Adrenal gland (tissue), 12 donors: ENCODE results near the gene CCNI2. TPM values are rescaled to one million over a fixed set of nuclear protein-coding genes. Genes with fewer than 3 reads are reported as not detected.
A peak's percentile ranks its signal among the peaks of the same experiment; 100 is the strongest.

Experiments
- DNase-seq, 7 donors: peaks; one replicate each; pipeline ENCODE4 v3.0.0-alpha.2; 2019 to 2020
- H3K27ac ChIP-seq, 5 donors: fragments of 200-600 bp; sonication (generic) in 4 of 5; 1 replicate in 3 of 5; 2 replicates in 2 of 5; pipeline versions ENCODE4 v1.5.1 to v1.8.0; 2016 to 2020; ENCODE audit warnings: mild to moderate bottlenecking in 1 of 5
- H3K27me3 ChIP-seq: fragments of 200-600 bp; 2 replicates; pipeline ENCODE4 v1.8.0; 2021
- H3K36me3 ChIP-seq, 2 donors: fragments of 200-600 bp; replicated peaks in 1 of 2; 1 replicate in 1 of 2; 2 replicates in 1 of 2; pipeline versions ENCODE4 v1.5.1 to v1.8.0; 2018 to 2022
- H3K4me1 ChIP-seq, 2 donors: fragments of 200-600 bp; replicated peaks in 1 of 2; 1 replicate in 1 of 2; 2 replicates in 1 of 2; pipeline versions ENCODE4 v1.5.1 to v1.8.0; 2018 to 2021
- H3K4me3 ChIP-seq, 4 donors: fragments of 200-600 bp; sonication (generic) in 3 of 4; one replicate each; pipeline ENCODE4 v1.5.1; 2016 to 2018
- H3K9me3 ChIP-seq, 3 donors: fragments of 200-600 bp; sonication (generic) in 1 of 3; replicated peaks in 1 of 3; 1 replicate in 2 of 3; 2 replicates in 1 of 3; pipeline versions ENCODE4 v1.5.1 to v1.8.0; 2016 to 2021
- POLR2A ChIP-seq, 2 donors: fragments of 450-650 bp; IDR thresholded peaks; one replicate each; pipeline ENCODE4 v1.6.1; 2017; ENCODE audit warnings: antibody characterized with exemption in 2 of 2, mild to moderate bottlenecking in 2 of 2, moderate library complexity in 1 of 2
- WGBS, 4 donors: extraction: QIAGEN DNeasy Blood & Tissue Kit in 2 of 4; methylation state at CpG; one replicate each; pipeline versions ENCODE4 v1.1.5 to v1.1.7; 2013 to 2017; 5-methylcytosine and 5-hydroxymethylcytosine counted together
- intact Hi-C, 2 donors: fragments of 100-400 bp; cut with DNase I; formaldehyde crosslinking; loops; one replicate each; pipeline versions ENCODE4 v1.14.1 to v1.15.0; 2022 to 2023
- polyA plus RNA-seq, 3 donors: library from polyadenylated mRNA; stranded (reverse); fragments of 200-250 nt in 2 of 3; fragments of 350-450 nt in 1 of 3; fragmentation: Illumina TruSeq in 1 of 3; extraction: RNeasy Lipid Tissue Mini Kit (QIAGEN cat#74804) in 1 of 3; gene quantifications; one replicate each; pipeline ENCODE4 v1.2.3, GENCODE V29; 2013 to 2014
- total RNA-seq, 9 donors: library from RNA; depleted of rRNA in 4 of 9; stranded (reverse); fragments of >200 nt in 4 of 9; fragments of 120-200 nt in 1 of 9; fragmentation: NEBNext Ultra II Directional in 1 of 9; extraction: Animal tissue kit (Norgen Biotek cat#: 25700) in 1 of 9; gene quantifications; one replicate each; pipeline versions ENCODE4 v1.1.0 to v1.2.4, GENCODE V29; 2013 to 2023
- TF ChIP-seq, protein P1 (sequence below), 6 experiments: fragments of 450-650 bp in 4 of 6; fragments of 200-600 bp in 2 of 6; sonication (generic) in 1 of 6; IDR thresholded peaks; 1 replicate in 5 of 6; 2 replicates in 1 of 6; pipeline versions ENCODE4 v1.5.1 to v1.8.0; 2016 to 2021; ENCODE audit warnings: antibody characterized with exemption in 6 of 6, mild to moderate bottlenecking in 2 of 6, moderate library complexity in 1 of 6
- donor health status: healthy with polysubstance abuse.
- donor health status: Bipolar disorder and iron deficiency.
- donor health status: DM: yes; HTN: yes; CAD: no.
- donor health status: DM: no; HTN: no; CAD: no.
- donor health status: DM: no; HTN: no; CAD: no.
- donor health status: DM: yes; HTN: yes; CAD: no.

CCNI2 gene
- total and polyA plus RNA-seq, 12 donors = 0.08 to 0.40 (median 0.20) TPM; not detected in 5

DNA sequence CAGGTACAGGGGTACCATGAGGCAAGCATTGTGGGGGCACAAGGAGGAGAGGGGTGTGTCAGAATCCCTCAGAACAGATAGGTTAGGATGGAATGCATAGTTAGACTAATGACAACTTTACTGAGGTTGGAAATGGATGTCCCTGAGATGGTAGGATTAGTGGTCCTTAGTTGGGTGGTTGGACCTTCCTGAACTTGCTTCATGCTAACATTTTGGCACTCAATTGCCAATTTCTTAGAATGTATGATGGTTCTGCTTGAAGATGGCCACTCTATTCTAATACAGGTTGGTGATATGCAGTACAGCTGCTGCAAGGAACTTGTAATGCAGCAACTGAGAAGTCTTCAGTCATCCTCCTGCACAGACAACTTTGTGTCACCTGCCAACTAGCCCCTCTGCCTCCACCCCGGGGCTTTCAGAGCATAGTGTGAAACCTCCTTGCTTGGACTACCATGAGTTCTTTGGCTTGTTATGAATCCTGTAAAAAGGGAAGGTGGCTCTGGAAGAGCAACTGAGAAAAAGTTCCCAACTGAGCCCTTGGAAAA is 5.4 kb downstream of the CCNI2 start:
- Histone ChIP-seq H3K4me1 (peaks cover 0 to 5% of the 10 kb centered on the region in 2 donors), H3K4me3 (no peak overlapping the region), H3K9me3 (no peaks in the 10 kb centered on the region), H3K27me3 (no peaks in the 10 kb centered on the region), H3K27ac (no peak overlapping the region), H3K36me3 (peaks cover 0 to 1% of the 10 kb centered on the region in 2 donors)
- 82 to 97% (median 88%) methylated on average over 1 of the region's 1 CpG for WGBS, 4 donors
- peak in 1 of 7 donors; percentile 18 for DNase-seq
- TF ChIP-seq POLR2A (IDR thresholded peaks at IDR 0.05) = no peak
- intact Hi-C loops = no loop called here

DNA sequence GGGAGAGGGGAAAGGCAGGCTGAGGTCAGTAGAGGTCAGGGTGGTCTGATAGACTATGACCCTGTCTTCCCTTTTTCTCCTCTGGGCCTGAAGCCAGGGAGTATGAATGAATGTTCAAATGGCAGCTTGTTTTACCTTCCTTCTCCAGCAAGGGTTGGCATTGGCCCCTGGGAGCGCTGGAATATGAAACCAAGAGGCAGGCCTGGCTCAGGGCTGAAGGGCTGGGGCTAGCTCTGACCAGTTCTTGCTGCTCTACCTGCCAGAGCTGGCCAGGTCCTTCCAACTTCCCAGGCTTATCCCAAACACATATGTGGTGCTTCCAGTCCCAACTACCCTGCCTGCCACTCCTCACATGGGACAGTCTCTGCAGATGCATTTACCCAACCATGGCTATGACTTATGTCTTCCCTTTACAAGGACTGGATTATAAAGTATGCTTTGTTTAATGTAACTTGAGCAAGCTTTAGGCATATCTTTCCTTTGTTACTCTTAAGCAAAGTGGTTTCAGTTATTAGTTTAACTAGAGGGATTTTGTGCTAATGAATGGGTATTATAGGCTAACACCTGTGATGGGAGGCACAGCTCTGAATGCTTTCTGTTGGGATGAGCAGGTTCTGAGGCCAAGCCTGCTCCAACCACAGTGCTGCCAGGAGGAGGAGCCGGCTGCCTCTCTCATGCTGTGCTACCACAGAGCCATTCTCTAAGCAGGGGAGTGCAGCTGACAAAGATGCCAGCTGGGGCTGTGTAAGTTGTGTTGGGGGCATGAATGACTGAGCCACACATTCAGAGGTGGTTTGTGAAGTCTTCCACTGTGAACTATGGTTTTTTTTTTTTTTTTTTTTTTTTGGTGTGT is 6.1 kb downstream of the CCNI2 start:
- no peaks in the 10 kb centered on the region for H3K9me3 ChIP-seq
- 63 to 92% (median 76%) methylated on average over 2 of the region's 2 CpGs for WGBS, 4 donors
- H3K36me3 ChIP-seq = peaks cover 0 to 8% of the 10 kb centered on the region in 2 donors
- H3K27ac ChIP-seq = no peak overlapping the region
- H3K27me3 ChIP-seq = no peaks in the 10 kb centered on the region
- intact Hi-C loops = no loop called here
- TF ChIP-seq, protein P1, sequence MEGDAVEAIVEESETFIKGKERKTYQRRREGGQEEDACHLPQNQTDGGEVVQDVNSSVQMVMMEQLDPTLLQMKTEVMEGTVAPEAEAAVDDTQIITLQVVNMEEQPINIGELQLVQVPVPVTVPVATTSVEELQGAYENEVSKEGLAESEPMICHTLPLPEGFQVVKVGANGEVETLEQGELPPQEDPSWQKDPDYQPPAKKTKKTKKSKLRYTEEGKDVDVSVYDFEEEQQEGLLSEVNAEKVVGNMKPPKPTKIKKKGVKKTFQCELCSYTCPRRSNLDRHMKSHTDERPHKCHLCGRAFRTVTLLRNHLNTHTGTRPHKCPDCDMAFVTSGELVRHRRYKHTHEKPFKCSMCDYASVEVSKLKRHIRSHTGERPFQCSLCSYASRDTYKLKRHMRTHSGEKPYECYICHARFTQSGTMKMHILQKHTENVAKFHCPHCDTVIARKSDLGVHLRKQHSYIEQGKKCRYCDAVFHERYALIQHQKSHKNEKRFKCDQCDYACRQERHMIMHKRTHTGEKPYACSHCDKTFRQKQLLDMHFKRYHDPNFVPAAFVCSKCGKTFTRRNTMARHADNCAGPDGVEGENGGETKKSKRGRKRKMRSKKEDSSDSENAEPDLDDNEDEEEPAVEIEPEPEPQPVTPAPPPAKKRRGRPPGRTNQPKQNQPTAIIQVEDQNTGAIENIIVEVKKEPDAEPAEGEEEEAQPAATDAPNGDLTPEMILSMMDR (IDR thresholded peaks at IDR 0.05) = no peak
- H3K4me1 ChIP-seq = peaks cover 0 to 5% of the 10 kb centered on the region in 2 donors
- DNase-seq = peak in 1 of 7 donors; percentile 52
- H3K4me3 ChIP-seq = no peak overlapping the region

- Histone ChIP-seq H3K9me3 (no peaks in the 10 kb centered on the region), H3K27me3 (no peaks in the 10 kb centered on the region), H3K27ac (no peak overlapping the region), H3K4me1 (peaks cover 0 to 5% of the 10 kb centered on the region in 2 donors), H3K4me3 (no peak overlapping the region), H3K36me3 (peaks cover 0 to 16% of the 10 kb centered on the region in 2 donors)
- intact Hi-C loops = no loop called here
- WGBS, 4 donors = 95 to 99% (median 96%) methylated on average over 4 of the region's 4 CpGs
- no peak for TF ChIP-seq POLR2A (IDR thresholded peaks at IDR 0.05)
- TF ChIP-seq, protein P1 (IDR thresholded peaks at IDR 0.05) = no peak
- peak in 1 of 7 donors; percentile 17 for DNase-seq
Observed at GRCh38 chr5:132754111-132754510, 6.9 kb downstream of the CCNI2 start.

- H3K27ac ChIP-seq = no peak overlapping the region
- DNase-seq = peak in 1 of 7 donors; percentile 29
- TF ChIP-seq, protein P1 (IDR thresholded peaks at IDR 0.05) = no peak
- TF ChIP-seq POLR2A (IDR thresholded peaks at IDR 0.05) = no peak
- no peaks in the 10 kb centered on the region for H3K9me3 ChIP-seq
- intact Hi-C loops = no loop called here
- peaks cover 0 to 5% of the 10 kb centered on the region in 2 donors for H3K4me1 ChIP-seq
- H3K4me3 ChIP-seq = no peak overlapping the region
- no peaks in the 10 kb centered on the region for H3K27me3 ChIP-seq
- peaks cover 0 to 22% of the 10 kb centered on the region in 2 donors for H3K36me3 ChIP-seq
Observed at GRCh38 chr5:132754947-132755346, 7.7 kb downstream of the CCNI2 start.
